22Rv1 (cell line): ENCODE measurements around the gene CACNA2D4.

Experiments used
- CTCF ChIP-seq: fragments of 450-650 bp; IDR thresholded peaks from 2 replicates; pipeline ENCODE4 v1.5.1; 2017; ENCODE audit warnings: mild to moderate bottlenecking
- ZFX ChIP-seq: fragments of 450-650 bp; IDR thresholded peaks from 2 replicates; pipeline ENCODE4 v1.6.1; 2017; ENCODE audit warnings: antibody characterized with exemption, borderline replicate concordance

GRCh38 chr12:1870998-1871917, 47.2 kb downstream of the CACNA2D4 start:
- TF ChIP-seq CTCF (no peak), ZFX (no peak)
